Activated naive CD8-positive, alpha-beta T cell treated with anti-CD3 and anti-CD28 coated beads, Interleukin-2, amount 10 ng/mL, durations not matched to agents 7 days and 5 days (primary cell): ENCODE results near the gene KCNMB1. TPM values are rescaled to one million over a fixed set of nuclear protein-coding genes. Genes with fewer than 3 reads are reported as not detected.

Experiments
- total RNA-seq, 2 experiments: library from RNA; stranded (reverse); gene quantifications; one replicate each; pipeline ENCODE4 v1.2.3, GENCODE V29; 2021

KCNMB1 gene
- total RNA-seq, 2 experiments from 2014 or later: not detected

Other genes starting within 250 kb of the KCNMB1 start
- gene C5orf58, start 156.4 kb downstream of the KCNMB1 start, total RNA-seq: not detected
- 100 to 1,000 TPM; 444 to 452 TPM for gene LCP2, start 91.6 kb downstream of the KCNMB1 start, total RNA-seq
- gene KCNIP1, start 114.7 kb upstream of the KCNMB1 start, total RNA-seq: not detected